ENCODE results near the gene DCTN4. TPM values are rescaled to one million over a fixed set of nuclear protein-coding genes. Genes with fewer than 3 reads are reported as not detected.
A peak's percentile ranks its signal among the peaks of the same experiment; 100 is the strongest.

Gene DCTN4
- total RNA-seq, 1 experiment from 2014 or later, result 51.9 TPM

- intact Hi-C loops (cut with micrococcal nuclease; ENCODE audit: unreplicated experiment), result no loop called here
- no peaks in the 10 kb centered on the region for H3K4me1 Mint-ChIP-seq (ENCODE audit: low read depth, unreplicated experiment)
- peaks cover 21% of the 10 kb centered on the region for H3K27me3 Mint-ChIP-seq (ENCODE audit: unreplicated experiment)
- peak overlapping the region; percentile 69 for H3K4me3 Mint-ChIP-seq (ENCODE audit: low read depth, unreplicated experiment)
- no peak overlapping the region for H3K27ac Mint-ChIP-seq (ENCODE audit: unreplicated experiment)
- no peak for DNase-seq
- BruUV-seq (replicated peaks), result no TSS peak
- TF ChIP-seq CTCF (IDR thresholded peaks at IDR 0.05; ENCODE audit: unreplicated experiment), result no peak
- H3K36me3 Mint-ChIP-seq (ENCODE audit: insufficient read depth, unreplicated experiment), result no peaks in the 10 kb centered on the region
- CTCF ChIA-PET, result interaction anchor here (1.9 kb wide), 1 partner anchor 29 kb away, joined by 5 read pairs; the partner anchor contains the start of gene RBM22
- H3K9me3 Mint-ChIP-seq (ENCODE audit: low read depth, unreplicated experiment), result no peaks in the 10 kb centered on the region
These were observed 87.1 kb downstream of the DCTN4 start for GRCh38 chr5:150671509-150672236.

GRCh38 chr5:150670948-150671310 is 87.9 kb downstream of the DCTN4 start:
- H3K36me3 Mint-ChIP-seq (ENCODE audit: insufficient read depth, unreplicated experiment), result no peaks in the 10 kb centered on the region
- CTCF ChIA-PET, result interaction anchor here (0.6 to 1.9 kb wide), 2 partner anchors 30 to 1515 kb away, joined by 3 to 5 read pairs; partner anchors contain the start of gene RBM22
- peaks cover 21% of the 10 kb centered on the region for H3K27me3 Mint-ChIP-seq (ENCODE audit: unreplicated experiment)
- no peak overlapping the region for H3K27ac Mint-ChIP-seq (ENCODE audit: unreplicated experiment)
- H3K4me3 Mint-ChIP-seq (ENCODE audit: low read depth, unreplicated experiment), result no peak overlapping the region
- H3K4me1 Mint-ChIP-seq (ENCODE audit: low read depth, unreplicated experiment), result no peaks in the 10 kb centered on the region
- intact Hi-C loops (cut with micrococcal nuclease; ENCODE audit: unreplicated experiment), result no loop called here
- BruUV-seq (replicated peaks), result no TSS peak
- no peak for DNase-seq
- no peak for TF ChIP-seq CTCF (IDR thresholded peaks at IDR 0.05; ENCODE audit: unreplicated experiment)
- H3K9me3 Mint-ChIP-seq (ENCODE audit: low read depth, unreplicated experiment), result no peaks in the 10 kb centered on the region

GRCh38 chr5:150670275-150670947 is 88.4 kb downstream of the DCTN4 start:
- CTCF ChIA-PET, result interaction anchor here (0.6 kb wide), 1 partner anchor 1515 kb away, joined by 3 read pairs; no protein-coding TSS in a partner anchor
- H3K9me3 Mint-ChIP-seq (ENCODE audit: low read depth, unreplicated experiment), result no peaks in the 10 kb centered on the region
- DNase-seq, result no peak
- no peak overlapping the region for H3K27ac Mint-ChIP-seq (ENCODE audit: unreplicated experiment)
- no peak overlapping the region for H3K4me3 Mint-ChIP-seq (ENCODE audit: low read depth, unreplicated experiment)
- intact Hi-C loops (cut with micrococcal nuclease; ENCODE audit: unreplicated experiment), result no loop called here
- BruUV-seq (replicated peaks), result no TSS peak
- no peaks in the 10 kb centered on the region for H3K4me1 Mint-ChIP-seq (ENCODE audit: low read depth, unreplicated experiment)
- H3K27me3 Mint-ChIP-seq (ENCODE audit: unreplicated experiment), result peaks cover 22% of the 10 kb centered on the region
- TF ChIP-seq CTCF (IDR thresholded peaks at IDR 0.05; ENCODE audit: unreplicated experiment), result no peak
- H3K36me3 Mint-ChIP-seq (ENCODE audit: insufficient read depth, unreplicated experiment), result no peaks in the 10 kb centered on the region

GRCh38 chr5:150665044-150665443 is 93.8 kb downstream of the DCTN4 start:
- CTCF ChIA-PET, result no interaction called here
- peak; percentile 56 for DNase-seq
- Mint-ChIP-seq H3K4me3 (ENCODE audit: low read depth, unreplicated experiment) (peak overlapping the region; percentile 11), H3K4me1 (ENCODE audit: low read depth, unreplicated experiment) (no peaks in the 10 kb centered on the region), H3K9me3 (ENCODE audit: low read depth, unreplicated experiment) (no peaks in the 10 kb centered on the region), H3K36me3 (ENCODE audit: insufficient read depth, unreplicated experiment) (no peaks in the 10 kb centered on the region), H3K27me3 (ENCODE audit: unreplicated experiment) (peaks cover 51% of the 10 kb centered on the region), H3K27ac (ENCODE audit: unreplicated experiment) (no peak overlapping the region)
- no peak for TF ChIP-seq CTCF (IDR thresholded peaks at IDR 0.05; ENCODE audit: unreplicated experiment)
- intact Hi-C loops (cut with micrococcal nuclease; ENCODE audit: unreplicated experiment), result loop anchor here (2.0 kb wide), 1 partner anchor 38 kb away; no protein-coding TSS in a partner anchor
- BruUV-seq (replicated peaks), result no TSS peak
